A549 (cell line): ENCODE measurements around the gene LAMA1. TPM values are rescaled to one million over a fixed set of nuclear protein-coding genes. Genes with fewer than 3 reads are reported as not detected.

Experiments
- ATAC-seq, 2 experiments: fragments of 200-7000 bp in 1 of 2; fragments of >200 bp in 1 of 2; cut with Nextera tagmentation in 1 of 2; cut with Tn5 transposase in 1 of 2; 3 replicates each; pipeline versions ENCODE4 v1.8.0 to v1.9.1; 2018 to 2020; ENCODE audit warnings: mild to moderate bottlenecking in 1 of 2, moderate library complexity in 1 of 2
- CTCF ChIA-PET: fragments of 300-600 bp; sonication (Branson Sonifier 250); formaldehyde crosslinking; extraction: SDS; loops from one replicate; lab custom pipeline; 2021; ENCODE audit warnings: antibody characterized with exemption, inconsistent platforms; lab: Yijun Ruan, JAX
- POLR2A ChIA-PET: fragments of 350-600 bp; formaldehyde crosslinking; extraction: SDS; loops from one replicate; lab custom pipeline; 2021; ENCODE audit warnings: antibody characterized with exemption, inconsistent platforms; lab: Yijun Ruan, JAX
- DNase-seq, 2 experiments: peaks; one replicate each; pipeline versions ENCODE4 v3.0.0 to v3.0.0-alpha.2; 2011 to 2016; ENCODE audit warnings: low read depth in 1 of 2, low spot score in 1 of 2
- FAIRE-seq: peaks from 2 replicates; lab custom pipeline; 2011; peaks lifted over from hg19 to GRCh38; lab: Jason Lieb, UNC
- H3K27ac ChIP-seq, 2 experiments: fragments of >200 bp; sonication (Bioruptor Twin); formaldehyde crosslinking; 3 replicates each; pipeline ENCODE4 v1.5.1; 2016 to 2017
- H3K4me1 ChIP-seq: fragments of >200 bp; sonication (Bioruptor Twin); formaldehyde crosslinking; 3 replicates; pipeline ENCODE4 v1.6.1; 2016
- H3K4me2 ChIP-seq: fragments of >200 bp; sonication (Bioruptor Twin); formaldehyde crosslinking; 3 replicates; pipeline ENCODE4 v1.6.1; 2016
- H3K4me3 ChIP-seq: fragments of >200 bp; sonication (Bioruptor Twin); formaldehyde crosslinking; 3 replicates; pipeline ENCODE4 v1.5.1; 2016
- H3K9me3 ChIP-seq: fragments of >200 bp; sonication (Bioruptor Twin); formaldehyde crosslinking; 3 replicates; pipeline ENCODE4 v1.6.1; 2016
- ATOH8 ChIP-seq: fragments of 250-450 bp; sonication (Bioruptor Pico); IDR thresholded peaks from 2 replicates; pipeline ENCODE4 v1.5.0; 2020; ENCODE audit warnings: low read depth, mild to moderate bottlenecking, moderate library complexity
- CEBPB ChIP-seq, 2 experiments: fragments of >200 bp in 1 of 2; sonication (Bioruptor Twin) in 1 of 2; formaldehyde crosslinking in 1 of 2; IDR thresholded peaks; 2 replicates each; pipeline ENCODE4 v1.6.1; 2012 to 2016
- CHD2 ChIP-seq: fragments of 150-350 bp; IDR thresholded peaks from 2 replicates; pipeline ENCODE4 v1.6.1; 2014; ENCODE audit warnings: low read length; ENCODE audit not compliant: partially characterized antibody
- CHD4 ChIP-seq: fragments of 200-600 bp; sonication (generic); IDR thresholded peaks from 2 replicates; pipeline ENCODE4 v1.6.1; 2016; ENCODE audit warnings: antibody characterized with exemption, mild to moderate bottlenecking, borderline replicate concordance
- E2F6 ChIP-seq: IDR thresholded peaks from 2 replicates; pipeline ENCODE4 v1.6.1; 2012; ENCODE audit warnings: low read depth, borderline replicate concordance
- EP300 ChIP-seq, 2 experiments: fragments of >200 bp; sonication (Bioruptor Twin); formaldehyde crosslinking; IDR thresholded peaks; 2 replicates in 1 of 2; 3 replicates in 1 of 2; pipeline ENCODE4 v1.6.1; 2016 to 2017
- ESRRA ChIP-seq: fragments of 150-350 bp; IDR thresholded peaks from 2 replicates; pipeline ENCODE4 v1.6.1; 2014; ENCODE audit warnings: mild to moderate bottlenecking, low read length, borderline replicate concordance
- FOSB ChIP-seq: fragments of 250-450 bp; sonication (Bioruptor Pico); IDR thresholded peaks from 2 replicates; pipeline ENCODE4 v1.5.0; 2020; ENCODE audit warnings: mild to moderate bottlenecking, moderate library complexity
- FOXS1 ChIP-seq: fragments of 250-450 bp; sonication (Bioruptor Pico); IDR thresholded peaks from 2 replicates; pipeline ENCODE4 v1.5.0; 2020; ENCODE audit warnings: mild to moderate bottlenecking, moderate library complexity
- HES2 ChIP-seq: fragments of >200 bp; sonication (Bioruptor Twin); formaldehyde crosslinking; IDR thresholded peaks from 2 replicates; pipeline ENCODE4 v1.6.1; 2016
- HOXA7 ChIP-seq: fragments of 250-450 bp; sonication (Bioruptor Pico); IDR thresholded peaks from 2 replicates; pipeline ENCODE4 v1.5.0; 2020; ENCODE audit warnings: mild to moderate bottlenecking, moderate library complexity
- HOXB13 ChIP-seq: fragments of 250-450 bp; sonication (Bioruptor Pico); IDR thresholded peaks from 2 replicates; pipeline ENCODE4 v1.5.0; 2020; ENCODE audit warnings: low read depth, mild to moderate bottlenecking, moderate library complexity
- JUN ChIP-seq, 2 experiments: fragments of >200 bp; sonication (Bioruptor Twin); formaldehyde crosslinking; IDR thresholded peaks; 2 replicates in 1 of 2; 3 replicates in 1 of 2; pipeline ENCODE4 v1.6.1; 2016 to 2017
- KDM1A ChIP-seq: fragments of 200-600 bp; sonication (generic); IDR thresholded peaks from 2 replicates; pipeline ENCODE4 v1.6.1; 2016; ENCODE audit warnings: low read depth, mild to moderate bottlenecking
- MAFK ChIP-seq: fragments of 450-650 bp; IDR thresholded peaks from 2 replicates; pipeline ENCODE4 v1.6.1; 2014; ENCODE audit not compliant: partially characterized antibody
- NR3C1 ChIP-seq: fragments of >200 bp; sonication (Bioruptor Twin); formaldehyde crosslinking; IDR thresholded peaks from 3 replicates; pipeline ENCODE4 v1.6.1; 2017
- POLR2AphosphoS2 ChIP-seq: conservative IDR thresholded peaks from 2 replicates; pipeline ENCODE4 v1.6.1; 2012; ENCODE audit warnings: low read length, improper control_type of control experiment, inconsistent platforms
- RCOR1 ChIP-seq: fragments of 150-350 bp; IDR thresholded peaks from 2 replicates; pipeline ENCODE4 v1.6.1; 2014; ENCODE audit warnings: antibody characterized with exemption, low read length, low read depth
- RNF2 ChIP-seq: fragments of 200-600 bp; sonication (generic); IDR thresholded peaks from 2 replicates; pipeline ENCODE4 v1.6.1; 2016; ENCODE audit warnings: low read depth, mild to moderate bottlenecking, antibody characterized with exemption, moderate library complexity, borderline replicate concordance
- TP53 ChIP-seq: fragments of 250-450 bp; sonication (Bioruptor Pico); IDR thresholded peaks from 2 replicates; pipeline ENCODE4 v1.5.0; 2021; ENCODE audit warnings: mild to moderate bottlenecking, moderate library complexity
- ZC3H11A ChIP-seq: fragments of 450-650 bp; IDR thresholded peaks from 2 replicates; pipeline ENCODE4 v1.6.1; 2014; ENCODE audit warnings: antibody characterized with exemption, mild to moderate bottlenecking
- ZFP36 ChIP-seq: fragments of 450-650 bp; IDR thresholded peaks from 2 replicates; pipeline ENCODE4 v1.6.1; 2014; ENCODE audit warnings: borderline replicate concordance; ENCODE audit not compliant: partially characterized antibody
- WGBS: methylation state at CpG from one replicate; pipeline ENCODE4 v1.1.6; 2017; ENCODE audit errors: missing lambda C conversion rate; 5-methylcytosine and 5-hydroxymethylcytosine counted together
- polyA plus RNA-seq, 4 experiments: library from polyadenylated mRNA; depleted of rRNA in 3 of 4; stranded (reverse); fragments of >200 nt; fragmentation: RNase III in 1 of 4; extraction: RNeasy Plus Mini Kit Qiagen cat#74134 plus additional on column Dnase treatment in 1 of 4; gene quantifications; 2 replicates in 3 of 4; 3 replicates in 1 of 4; pipeline ENCODE4 v1.2.3, GENCODE V29; 2011 to 2017

The LAMA1 gene
- polyA plus RNA-seq, 2 of the 4 experiments (the other 2 are of a cell fraction), result 0.05 to 0.06 TPM

- Histone ChIP-seq H3K9me3 (no peaks in the 10 kb centered on the region), H3K27ac (no peak overlapping the region), H3K4me2 (no peak overlapping the region), H3K4me1 (no peaks in the 10 kb centered on the region), H3K4me3 (no peak overlapping the region)
- TF ChIP-seq JUN (IDR thresholded peaks at IDR 0.05) (no peak), TP53 (CRISPR knock-in tag) (no peak), CHD4 (no peak), HES2 (no peak), FOSB (CRISPR knock-in tag) (no peak)
- FAIRE-seq (no peak), DNase-seq (no peak), ATAC-seq (no peak)
- WGBS, result 14% methylated on average over 7 of the region's 7 CpGs
- POLR2A ChIA-PET, result no interaction called here
- CTCF ChIA-PET, result no interaction called here
Observed at GRCh38 chr18:6983366-6983765, 134.2 kb downstream of the LAMA1 start.

- no peak overlapping the region for H3K4me2 ChIP-seq
- CTCF ChIA-PET, result no interaction called here
- H3K9me3 ChIP-seq, result no peaks in the 10 kb centered on the region
- TF ChIP-seq ESRRA, result no peak
- TF ChIP-seq NR3C1, result no peak
- TF ChIP-seq HOXA7, result no peak
- no peak for TF ChIP-seq CHD2
- TF ChIP-seq ZFP36, result no peak
- TF ChIP-seq MAFK, result no peak
- TF ChIP-seq RNF2, result no peak
- TF ChIP-seq FOSB (CRISPR knock-in tag), result no peak
- TF ChIP-seq HOXB13, result no peak
- no peak for TF ChIP-seq CEBPB (IDR thresholded peaks at IDR 0.05)
- TF ChIP-seq FOXS1 (CRISPR knock-in tag), result no peak
- TF ChIP-seq RCOR1, result no peak
- TF ChIP-seq E2F6, result no peak
- TF ChIP-seq POLR2AphosphoS2, result no peak
- TF ChIP-seq KDM1A, result no peak
- TF ChIP-seq EP300 (IDR thresholded peaks at IDR 0.05), result no peak
- no peak for TF ChIP-seq TP53 (CRISPR knock-in tag)
- TF ChIP-seq JUN (IDR thresholded peaks at IDR 0.05), result no peak
- TF ChIP-seq, all 56 proteins: peak for 0
- no peak for FAIRE-seq
- no peak overlapping the region for H3K4me3 ChIP-seq
- H3K4me1 ChIP-seq, result no peaks in the 10 kb centered on the region
- 30% methylated on average over 10 of the region's 10 CpGs for WGBS
- POLR2A ChIA-PET, result no interaction called here
- DNase-seq, result no peak
- ATAC-seq, result no peak
- no peak overlapping the region for H3K27ac ChIP-seq
Observed at GRCh38 chr18:6982398-6982797, 135.2 kb downstream of the LAMA1 start.

- Histone ChIP-seq H3K9me3 (no peaks in the 10 kb centered on the region), H3K4me2 (no peak overlapping the region), H3K27ac (no peak overlapping the region), H3K4me3 (no peak overlapping the region), H3K4me1 (no peaks in the 10 kb centered on the region)
- POLR2A ChIA-PET, result no interaction called here
- ATAC-seq (no peak), DNase-seq (peak in 1 of 2 experiments; percentile 2), FAIRE-seq (no peak)
- TF ChIP-seq HES2, result 0 out of 2 replicates have a peak, but pooled peaks have one; percentile 18
- 0 out of 4 replicates have a peak, but pooled peaks of 1 of the 2 experiments have one; percentile 21 for TF ChIP-seq CEBPB (IDR thresholded peaks at IDR 0.05)
- no peak for TF ChIP-seq ZC3H11A
- no peak for TF ChIP-seq ATOH8 (CRISPR knock-in tag)
- CTCF ChIA-PET, result interaction anchor here (1.0 kb wide), 1 partner anchor 12 kb away, joined by 4 read pairs; no protein-coding TSS in a partner anchor
- 3% methylated on average over 2 of the region's 2 CpGs for WGBS
Observed at GRCh38 chr18:6980363-6980762, 137.2 kb downstream of the LAMA1 start.
